NB4 (cell line): ENCODE data around the gene GMDS.

Experiments used
- CTCF ChIP-seq: IDR thresholded peaks from one replicate; pipeline ENCODE4 v1.5.1; 2012; ENCODE audit warnings: low read depth, low read length
- MAX ChIP-seq: IDR thresholded peaks from 2 replicates; pipeline ENCODE4 v1.6.1; 2011; ENCODE audit warnings: low read depth, low read length
- MYC ChIP-seq: IDR thresholded peaks from 2 replicates; pipeline ENCODE4 v1.6.1; 2011; ENCODE audit warnings: low read depth, low read length
- POLR2A ChIP-seq: IDR thresholded peaks from 2 replicates; pipeline ENCODE4 v1.6.1; 2011; ENCODE audit warnings: mild to moderate bottlenecking; ENCODE audit not compliant: insufficient read length; ENCODE audit errors: extremely low read depth

- TF ChIP-seq MAX (no peak), CTCF (no peak), POLR2A (no peak), MYC (no peak)
Observed at GRCh38 chr6:1658212-1659005, 587.0 kb downstream of the GMDS start.
